SK-N-SH treated with all-trans-retinoic acid at 6 μM for 48 hours (cell line): ENCODE data around the gene SCN8A.
"Not testable (repeated sequence)": the region's sequence is repeated elsewhere in the genome, so short reads cannot be mapped to it uniquely, and the experiment has no call there.

Experiments used
- CSRNP3 ChIP-seq: fragments of 250-450 bp; sonication (Bioruptor Pico); IDR thresholded peaks from 2 replicates; pipeline ENCODE4 v1.5.1; 2021; ENCODE audit warnings: mild to moderate bottlenecking, moderate library complexity
- RARB ChIP-seq: fragments of 250-450 bp; sonication (Bioruptor Pico); IDR thresholded peaks from 2 replicates; pipeline ENCODE4 v1.8.0; 2021; ENCODE audit warnings: mild to moderate bottlenecking, moderate library complexity
- SNAI2 ChIP-seq: fragments of 250-450 bp; sonication (Bioruptor Pico); IDR thresholded peaks from 2 replicates; pipeline ENCODE4 v1.5.0; 2020; ENCODE audit warnings: mild to moderate bottlenecking, moderate library complexity
- TCF4 ChIP-seq: fragments of 250-450 bp; sonication (Bioruptor Pico); IDR thresholded peaks from 2 replicates; pipeline ENCODE4 v1.8.0; 2021; ENCODE audit warnings: mild to moderate bottlenecking, moderate library complexity, borderline replicate concordance
- TOX ChIP-seq: fragments of 250-450 bp; sonication (Bioruptor Pico); IDR thresholded peaks from 2 replicates; pipeline ENCODE4 v1.8.0; 2021; ENCODE audit warnings: mild to moderate bottlenecking, moderate library complexity, borderline replicate concordance
- ZC3H10 ChIP-seq: fragments of 250-450 bp; sonication (Bioruptor Pico); IDR thresholded peaks from 2 replicates; pipeline ENCODE4 v1.5.1; 2021; ENCODE audit warnings: mild to moderate bottlenecking, moderate library complexity
- ZFP3 ChIP-seq: fragments of 250-450 bp; sonication (Bioruptor Pico); IDR thresholded peaks from 2 replicates; pipeline ENCODE4 v1.5.0; 2020; ENCODE audit warnings: mild to moderate bottlenecking, moderate library complexity
- ZNF565 ChIP-seq: fragments of 450-650 bp; formaldehyde crosslinking; conservative IDR thresholded peaks from 2 replicates; pipeline ENCODE4 v1.5.0; 2020; ENCODE audit warnings: low read depth, mild to moderate bottlenecking, moderate library complexity
- ZNF70 ChIP-seq: fragments of 450-650 bp; formaldehyde crosslinking; IDR thresholded peaks from 2 replicates; pipeline ENCODE4 v1.5.0; 2020; ENCODE audit warnings: mild to moderate bottlenecking, moderate library complexity
- TF ChIP-seq, protein P1 (sequence below): fragments of 250-450 bp; sonication (Bioruptor Pico); IDR thresholded peaks from 2 replicates; pipeline ENCODE4 v1.8.0; 2020; ENCODE audit warnings: mild to moderate bottlenecking, moderate library complexity, borderline replicate concordance
- TF ChIP-seq, protein P2 (sequence below): fragments of 250-450 bp; sonication (Bioruptor Pico); IDR thresholded peaks from 2 replicates; pipeline ENCODE4 v1.8.0; 2021; ENCODE audit warnings: low read depth, mild to moderate bottlenecking, moderate library complexity, borderline replicate concordance
- TF ChIP-seq, protein P3 (sequence below): fragments of 250-450 bp; sonication (Bioruptor Pico); IDR thresholded peaks from 2 replicates; pipeline ENCODE4 v1.5.1; 2020; ENCODE audit warnings: low read depth, mild to moderate bottlenecking, moderate library complexity
- TF ChIP-seq, protein P4 (sequence below): fragments of 250-450 bp; sonication (Bioruptor Pico); IDR thresholded peaks from 2 replicates; pipeline ENCODE4 v1.5.0; 2020; ENCODE audit warnings: mild to moderate bottlenecking, moderate library complexity

- TF ChIP-seq, protein P1, sequence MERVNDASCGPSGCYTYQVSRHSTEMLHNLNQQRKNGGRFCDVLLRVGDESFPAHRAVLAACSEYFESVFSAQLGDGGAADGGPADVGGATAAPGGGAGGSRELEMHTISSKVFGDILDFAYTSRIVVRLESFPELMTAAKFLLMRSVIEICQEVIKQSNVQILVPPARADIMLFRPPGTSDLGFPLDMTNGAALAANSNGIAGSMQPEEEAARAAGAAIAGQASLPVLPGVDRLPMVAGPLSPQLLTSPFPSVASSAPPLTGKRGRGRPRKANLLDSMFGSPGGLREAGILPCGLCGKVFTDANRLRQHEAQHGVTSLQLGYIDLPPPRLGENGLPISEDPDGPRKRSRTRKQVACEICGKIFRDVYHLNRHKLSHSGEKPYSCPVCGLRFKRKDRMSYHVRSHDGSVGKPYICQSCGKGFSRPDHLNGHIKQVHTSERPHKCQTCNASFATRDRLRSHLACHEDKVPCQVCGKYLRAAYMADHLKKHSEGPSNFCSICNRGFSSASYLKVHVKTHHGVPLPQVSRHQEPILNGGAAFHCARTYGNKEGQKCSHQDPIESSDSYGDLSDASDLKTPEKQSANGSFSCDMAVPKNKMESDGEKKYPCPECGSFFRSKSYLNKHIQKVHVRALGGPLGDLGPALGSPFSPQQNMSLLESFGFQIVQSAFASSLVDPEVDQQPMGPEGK (CRISPR knock-in tag): not testable (repeated sequence)
- TF ChIP-seq ZFP3 (CRISPR knock-in tag); SNAI2 (CRISPR knock-in tag); TCF4 (CRISPR knock-in tag); ZNF565 (CRISPR knock-in tag); TOX; RARB; ZNF70 (CRISPR knock-in tag); CSRNP3 (CRISPR knock-in tag); ZC3H10: not testable (repeated sequence)
- TF ChIP-seq, protein P2, sequence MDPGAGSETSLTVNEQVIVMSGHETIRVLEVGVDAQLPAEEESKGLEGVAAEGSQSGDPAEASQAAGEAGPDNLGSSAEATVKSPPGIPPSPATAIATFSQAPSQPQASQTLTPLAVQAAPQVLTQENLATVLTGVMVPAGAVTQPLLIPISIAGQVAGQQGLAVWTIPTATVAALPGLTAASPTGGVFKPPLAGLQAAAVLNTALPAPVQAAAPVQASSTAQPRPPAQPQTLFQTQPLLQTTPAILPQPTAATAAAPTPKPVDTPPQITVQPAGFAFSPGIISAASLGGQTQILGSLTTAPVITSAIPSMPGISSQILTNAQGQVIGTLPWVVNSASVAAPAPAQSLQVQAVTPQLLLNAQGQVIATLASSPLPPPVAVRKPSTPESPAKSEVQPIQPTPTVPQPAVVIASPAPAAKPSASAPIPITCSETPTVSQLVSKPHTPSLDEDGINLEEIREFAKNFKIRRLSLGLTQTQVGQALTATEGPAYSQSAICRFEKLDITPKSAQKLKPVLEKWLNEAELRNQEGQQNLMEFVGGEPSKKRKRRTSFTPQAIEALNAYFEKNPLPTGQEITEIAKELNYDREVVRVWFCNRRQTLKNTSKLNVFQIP (CRISPR knock-in tag): not testable (repeated sequence)
- TF ChIP-seq, protein P3, sequence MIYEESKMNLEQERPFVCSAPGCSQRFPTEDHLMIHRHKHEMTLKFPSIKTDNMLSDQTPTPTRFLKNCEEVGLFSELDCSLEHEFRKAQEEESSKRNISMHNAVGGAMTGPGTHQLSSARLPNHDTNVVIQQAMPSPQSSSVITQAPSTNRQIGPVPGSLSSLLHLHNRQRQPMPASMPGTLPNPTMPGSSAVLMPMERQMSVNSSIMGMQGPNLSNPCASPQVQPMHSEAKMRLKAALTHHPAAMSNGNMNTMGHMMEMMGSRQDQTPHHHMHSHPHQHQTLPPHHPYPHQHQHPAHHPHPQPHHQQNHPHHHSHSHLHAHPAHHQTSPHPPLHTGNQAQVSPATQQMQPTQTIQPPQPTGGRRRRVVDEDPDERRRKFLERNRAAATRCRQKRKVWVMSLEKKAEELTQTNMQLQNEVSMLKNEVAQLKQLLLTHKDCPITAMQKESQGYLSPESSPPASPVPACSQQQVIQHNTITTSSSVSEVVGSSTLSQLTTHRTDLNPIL (CRISPR knock-in tag): not testable (repeated sequence)
- TF ChIP-seq, protein P4, sequence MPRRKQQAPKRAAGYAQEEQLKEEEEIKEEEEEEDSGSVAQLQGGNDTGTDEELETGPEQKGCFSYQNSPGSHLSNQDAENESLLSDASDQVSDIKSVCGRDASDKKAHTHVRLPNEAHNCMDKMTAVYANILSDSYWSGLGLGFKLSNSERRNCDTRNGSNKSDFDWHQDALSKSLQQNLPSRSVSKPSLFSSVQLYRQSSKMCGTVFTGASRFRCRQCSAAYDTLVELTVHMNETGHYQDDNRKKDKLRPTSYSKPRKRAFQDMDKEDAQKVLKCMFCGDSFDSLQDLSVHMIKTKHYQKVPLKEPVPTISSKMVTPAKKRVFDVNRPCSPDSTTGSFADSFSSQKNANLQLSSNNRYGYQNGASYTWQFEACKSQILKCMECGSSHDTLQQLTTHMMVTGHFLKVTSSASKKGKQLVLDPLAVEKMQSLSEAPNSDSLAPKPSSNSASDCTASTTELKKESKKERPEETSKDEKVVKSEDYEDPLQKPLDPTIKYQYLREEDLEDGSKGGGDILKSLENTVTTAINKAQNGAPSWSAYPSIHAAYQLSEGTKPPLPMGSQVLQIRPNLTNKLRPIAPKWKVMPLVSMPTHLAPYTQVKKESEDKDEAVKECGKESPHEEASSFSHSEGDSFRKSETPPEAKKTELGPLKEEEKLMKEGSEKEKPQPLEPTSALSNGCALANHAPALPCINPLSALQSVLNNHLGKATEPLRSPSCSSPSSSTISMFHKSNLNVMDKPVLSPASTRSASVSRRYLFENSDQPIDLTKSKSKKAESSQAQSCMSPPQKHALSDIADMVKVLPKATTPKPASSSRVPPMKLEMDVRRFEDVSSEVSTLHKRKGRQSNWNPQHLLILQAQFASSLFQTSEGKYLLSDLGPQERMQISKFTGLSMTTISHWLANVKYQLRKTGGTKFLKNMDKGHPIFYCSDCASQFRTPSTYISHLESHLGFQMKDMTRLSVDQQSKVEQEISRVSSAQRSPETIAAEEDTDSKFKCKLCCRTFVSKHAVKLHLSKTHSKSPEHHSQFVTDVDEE (CRISPR knock-in tag): not testable (repeated sequence)
Observed at GRCh38 chr12:51644691-51645090, 53.7 kb downstream of the SCN8A start.
